Hepatocyte (in vitro differentiated cells): Measurements from ENCODE around the gene COX6A1. TPM values are rescaled to one million over a fixed set of nuclear protein-coding genes. Genes with fewer than 3 reads are reported as not detected.
A peak's percentile ranks its signal among the peaks of the same experiment; 100 is the strongest.

Source experiments
- DNase-seq: peaks from one replicate; pipeline ENCODE4 v3.0.0-alpha.2; 2016; ENCODE audit warnings: low spot score
- H2AFZ ChIP-seq: fragments of 200-600 bp; sonication (generic); 2 replicates; pipeline ENCODE4 v1.6.0; 2016; ENCODE audit warnings: antibody characterized with exemption, mild to moderate bottlenecking
- H3K27ac ChIP-seq: fragments of 200-600 bp; sonication (generic); 2 replicates; pipeline ENCODE4 v1.5.1; 2016; ENCODE audit warnings: mild to moderate bottlenecking
- H3K27me3 ChIP-seq: fragments of 200-600 bp; sonication (generic); 2 replicates; pipeline ENCODE4 v1.6.1; 2016
- H3K36me3 ChIP-seq: fragments of 200-600 bp; sonication (generic); replicated peaks from 2 replicates; pipeline ENCODE4 v1.5.1; 2016; ENCODE audit warnings: low read depth; ENCODE audit not compliant: insufficient read depth
- H3K4me1 ChIP-seq: fragments of 200-600 bp; sonication (generic); 2 replicates; pipeline ENCODE4 v1.5.1; 2016; ENCODE audit warnings: mild to moderate bottlenecking, moderate library complexity; ENCODE audit not compliant: insufficient read depth
- H3K4me2 ChIP-seq: fragments of 200-600 bp; sonication (generic); 2 replicates; pipeline ENCODE4 v1.6.0; 2016
- H3K4me3 ChIP-seq: fragments of 200-600 bp; sonication (generic); 2 replicates; pipeline ENCODE4 v1.5.1; 2016; ENCODE audit warnings: mild to moderate bottlenecking
- H3K79me2 ChIP-seq: fragments of 200-600 bp; sonication (generic); 2 replicates; pipeline ENCODE4 v1.6.0; 2017; ENCODE audit warnings: mild to moderate bottlenecking
- H3K9me2 ChIP-seq: fragments of 200-600 bp; sonication (generic); replicated peaks from 2 replicates; pipeline ENCODE4 v1.6.0; 2017; ENCODE audit warnings: mild to moderate bottlenecking; ENCODE audit not compliant: insufficient read depth
- H3K9me3 ChIP-seq: fragments of 200-600 bp; sonication (generic); 2 replicates; pipeline ENCODE4 v1.5.1; 2016; ENCODE audit warnings: low read depth, mild to moderate bottlenecking
- H4K20me1 ChIP-seq: fragments of 200-600 bp; sonication (generic); 2 replicates; pipeline ENCODE4 v1.6.0; 2016; ENCODE audit warnings: mild to moderate bottlenecking; ENCODE audit not compliant: insufficient read depth, poor library complexity, severe bottlenecking
- EZH2 ChIP-seq: fragments of 200-600 bp; sonication (generic); IDR thresholded peaks from 2 replicates; pipeline ENCODE4 v1.6.1; 2016; ENCODE audit warnings: antibody characterized with exemption, mild to moderate bottlenecking, borderline replicate concordance
- EZH2phosphoT487 ChIP-seq: fragments of 200-600 bp; sonication (generic); IDR thresholded peaks from one replicate; pipeline ENCODE4 v1.6.1; 2018; ENCODE audit warnings: antibody characterized with exemption, mild to moderate bottlenecking, low read depth, moderate library complexity; ENCODE audit not compliant: unreplicated experiment, severe bottlenecking
- WGBS: methylation state at CpG from one replicate; pipeline ENCODE4 v1.1.6; 2016; ENCODE audit warnings: low lambda C conversion rate; ENCODE audit errors: missing lambda C conversion rate; 5-methylcytosine and 5-hydroxymethylcytosine counted together
- polyA plus RNA-seq: library from polyadenylated mRNA; unstranded; fragments of >200 nt; fragmentation: Nextera tagmentation; extraction: Ambion mirVana; gene quantifications from 2 replicates; pipeline ENCODE4 v1.2.1, GENCODE V29; 2016
- total RNA-seq: library from RNA; depleted of rRNA; stranded (reverse); fragments of >200 nt; gene quantifications from 2 replicates; pipeline ENCODE4 v1.2.3, GENCODE V29; 2014
- TF ChIP-seq, protein P1 (sequence below): fragments of 200-600 bp; sonication (generic); IDR thresholded peaks from 2 replicates; pipeline ENCODE4 v1.5.1; 2016; ENCODE audit warnings: antibody characterized with exemption, mild to moderate bottlenecking; ENCODE audit not compliant: poor library complexity

The COX6A1 gene
- total and polyA plus RNA-seq, 2 experiments from 2014 or later = 581 to 1,059 TPM

DNA sequence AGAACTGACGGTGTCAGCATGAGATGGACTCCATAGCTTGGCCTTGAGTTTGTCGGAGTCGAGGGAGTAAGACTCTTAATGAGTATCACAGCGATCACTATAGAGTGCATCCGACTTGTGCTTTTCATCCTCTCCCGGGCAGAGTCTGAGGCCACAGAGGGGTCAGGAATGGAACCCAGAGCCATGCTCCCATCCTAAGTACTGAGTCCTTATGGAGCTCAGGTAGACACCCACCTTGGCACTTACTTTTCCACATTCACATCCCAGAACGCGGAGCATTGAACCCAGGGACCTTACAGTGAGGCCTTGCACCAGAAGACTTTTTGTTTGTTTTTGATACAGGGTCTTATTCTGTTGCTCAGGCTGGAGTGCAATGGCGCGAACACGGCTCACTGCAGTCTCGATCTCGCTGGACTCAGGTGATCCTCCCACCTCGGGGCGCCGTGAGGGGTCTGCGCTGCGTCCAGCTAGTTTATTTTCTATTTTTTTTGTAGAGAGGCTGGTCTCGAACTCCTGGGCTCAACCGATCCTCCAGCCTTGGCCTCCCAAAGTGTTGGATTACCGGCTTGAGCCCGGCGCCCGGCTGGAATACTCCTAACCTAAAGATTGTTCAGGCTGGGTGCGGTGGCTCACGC, 32.4 kb downstream of the COX6A1 start:
- Histone ChIP-seq H3K9me2 (no peaks in the 10 kb centered on the region), H3K9me3 (no peaks in the 10 kb centered on the region), H4K20me1 (peaks cover 36% of the 10 kb centered on the region), H3K27me3 (no peaks in the 10 kb centered on the region), H3K4me1 (peaks cover 12% of the 10 kb centered on the region), H3K79me2 (peaks cover 82% of the 10 kb centered on the region), H3K4me3 (peak overlapping the region; percentile 41), H3K36me3 (no peaks in the 10 kb centered on the region), H3K4me2 (peak overlapping the region; percentile 93), H3K27ac (peak overlapping the region; percentile 92), H2AFZ (peak overlapping the region; percentile 92)
- peak; percentile 22 for DNase-seq
- TF ChIP-seq EZH2 (no peak), EZH2phosphoT487 (no peak)
- TF ChIP-seq, protein P1, sequence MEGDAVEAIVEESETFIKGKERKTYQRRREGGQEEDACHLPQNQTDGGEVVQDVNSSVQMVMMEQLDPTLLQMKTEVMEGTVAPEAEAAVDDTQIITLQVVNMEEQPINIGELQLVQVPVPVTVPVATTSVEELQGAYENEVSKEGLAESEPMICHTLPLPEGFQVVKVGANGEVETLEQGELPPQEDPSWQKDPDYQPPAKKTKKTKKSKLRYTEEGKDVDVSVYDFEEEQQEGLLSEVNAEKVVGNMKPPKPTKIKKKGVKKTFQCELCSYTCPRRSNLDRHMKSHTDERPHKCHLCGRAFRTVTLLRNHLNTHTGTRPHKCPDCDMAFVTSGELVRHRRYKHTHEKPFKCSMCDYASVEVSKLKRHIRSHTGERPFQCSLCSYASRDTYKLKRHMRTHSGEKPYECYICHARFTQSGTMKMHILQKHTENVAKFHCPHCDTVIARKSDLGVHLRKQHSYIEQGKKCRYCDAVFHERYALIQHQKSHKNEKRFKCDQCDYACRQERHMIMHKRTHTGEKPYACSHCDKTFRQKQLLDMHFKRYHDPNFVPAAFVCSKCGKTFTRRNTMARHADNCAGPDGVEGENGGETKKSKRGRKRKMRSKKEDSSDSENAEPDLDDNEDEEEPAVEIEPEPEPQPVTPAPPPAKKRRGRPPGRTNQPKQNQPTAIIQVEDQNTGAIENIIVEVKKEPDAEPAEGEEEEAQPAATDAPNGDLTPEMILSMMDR = no peak
- 78% methylated on average over 26 of the region's 26 CpGs for WGBS

DNA sequence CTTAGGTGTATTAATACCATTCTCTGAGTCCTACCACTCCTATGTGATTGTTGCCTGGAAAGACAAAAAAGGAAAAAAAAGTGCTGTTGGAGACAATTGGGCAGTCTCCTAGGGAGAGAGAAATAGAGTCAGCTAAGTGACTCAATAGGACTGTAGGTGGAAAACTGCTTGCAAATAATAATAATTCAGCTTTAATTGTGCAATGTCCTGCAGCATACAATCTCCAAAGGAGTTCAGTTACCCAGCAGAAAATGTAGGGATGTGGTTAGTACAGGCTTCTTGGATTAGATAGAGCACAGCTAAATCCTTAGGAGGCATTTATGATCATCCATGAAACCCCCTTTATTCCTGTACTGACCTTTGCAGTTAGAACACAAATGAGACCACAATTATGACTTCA, 34.6 kb downstream of the COX6A1 start:
- H3K9me3 ChIP-seq = no peaks in the 10 kb centered on the region
- no peak overlapping the region for H3K27ac ChIP-seq
- H4K20me1 ChIP-seq = peaks cover 15% of the 10 kb centered on the region
- TF ChIP-seq EZH2phosphoT487 (no peak), EZH2 (no peak)
- TF ChIP-seq, protein P1 = no peak
- H3K9me2 ChIP-seq = no peaks in the 10 kb centered on the region
- no peaks in the 10 kb centered on the region for H3K36me3 ChIP-seq
- peaks cover 8% of the 10 kb centered on the region for H3K4me1 ChIP-seq
- peaks cover 60% of the 10 kb centered on the region for H3K79me2 ChIP-seq
- no peak overlapping the region for H3K4me3 ChIP-seq
- no peaks in the 10 kb centered on the region for H3K27me3 ChIP-seq
- DNase-seq = no peak
- H3K4me2 ChIP-seq = no peak overlapping the region
- no peak overlapping the region for H2AFZ ChIP-seq

DNA sequence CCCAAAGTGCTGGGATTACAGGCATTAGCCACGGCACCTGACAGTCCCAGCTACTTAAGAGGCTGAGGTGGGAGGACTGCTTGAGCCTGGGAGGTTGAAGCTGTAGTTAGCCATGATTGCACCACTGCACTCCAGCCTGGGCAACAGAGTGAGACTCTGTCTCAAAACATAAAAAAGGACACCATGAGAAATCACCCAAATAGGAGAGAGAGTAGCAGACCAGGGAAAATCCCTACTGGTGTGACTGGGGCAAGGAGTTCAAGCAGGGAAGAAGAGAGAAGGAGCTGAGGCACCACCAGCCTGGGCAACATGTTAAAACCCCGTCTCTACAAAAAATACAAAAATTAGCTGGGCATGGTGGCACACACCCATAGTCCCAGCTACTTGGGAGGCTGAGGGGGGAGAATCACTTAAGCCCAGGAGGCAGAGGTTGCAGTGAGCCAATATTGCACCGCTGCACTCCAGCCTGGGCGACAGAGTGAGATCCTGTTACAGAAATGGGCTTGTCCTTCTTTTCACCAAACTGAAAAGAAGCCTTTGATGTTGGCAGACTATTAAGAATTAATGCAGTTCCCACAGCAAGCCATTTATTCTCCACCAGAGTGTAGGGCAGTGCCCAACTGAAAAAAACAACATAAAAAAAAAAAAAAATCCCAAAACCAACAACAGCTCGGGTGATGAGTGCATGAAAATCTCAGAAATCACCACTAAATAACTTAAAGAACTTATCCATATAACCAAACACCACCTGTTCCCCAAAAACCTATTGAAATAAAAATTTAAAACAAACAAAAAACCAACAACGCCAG, 36.1 kb downstream of the COX6A1 start:
- H3K4me2 ChIP-seq = no peak overlapping the region
- H3K4me1 ChIP-seq = peaks cover 6% of the 10 kb centered on the region
- 73% methylated on average over 6 of the region's 6 CpGs for WGBS
- peaks cover under 1% of the 10 kb centered on the region for H4K20me1 ChIP-seq
- H2AFZ ChIP-seq = no peak overlapping the region
- no peaks in the 10 kb centered on the region for H3K9me3 ChIP-seq
- TF ChIP-seq EZH2 = no peak
- TF ChIP-seq, protein P1 = no peak
- no peak for TF ChIP-seq EZH2phosphoT487
- no peaks in the 10 kb centered on the region for H3K27me3 ChIP-seq
- H3K27ac ChIP-seq = peak overlapping the region; percentile 16
- H3K36me3 ChIP-seq = no peaks in the 10 kb centered on the region
- no peak overlapping the region for H3K4me3 ChIP-seq
- no peaks in the 10 kb centered on the region for H3K9me2 ChIP-seq
- peaks cover 45% of the 10 kb centered on the region for H3K79me2 ChIP-seq
- no peak for DNase-seq
